K562 (cell line): ENCODE measurements around the gene OSBPL7. TPM values are rescaled to one million over a fixed set of nuclear protein-coding genes. Genes with fewer than 3 reads are reported as not detected.
A peak's percentile ranks its signal among the peaks of the same experiment; 100 is the strongest.

ENCODE experiments used
- ATAC-seq: fragments of 200-7000 bp; cut with Tn5 transposase; 3 replicates; pipeline ENCODE4 v1.9.1; 2020; ENCODE audit warnings: moderate library complexity
- BruUV-seq: library from RNA; stranded (reverse); fragments of 400-500 nt; replicated peaks from 2 replicates; lab custom pipeline; 2021; lab: Mats Ljungman, UMichigan
- CTCF ChIA-PET: fragments of 300-600 bp; formaldehyde crosslinking; extraction: SDS; loops from one replicate; lab custom pipeline; 2021; ENCODE audit warnings: low intra/inter-chr PET ratio; lab: Yijun Ruan, JAX
- POLR2A ChIA-PET: fragments of 300-600, 350-650 bp; sonication (Branson Sonifier 250); formaldehyde crosslinking; extraction: SDS; loops from one replicate; lab custom pipeline; 2021; ENCODE audit warnings: antibody characterized with exemption, inconsistent platforms; lab: Yijun Ruan, JAX
- DNase-seq, 4 experiments: peaks; one replicate each; pipeline versions ENCODE4 v3.0.0 to v3.0.0-alpha.2; 2011 to 2018; ENCODE audit warnings: low spot score in 3 of 4, mixed read lengths in 3 of 4; ENCODE audit errors: extremely low read depth in 1 of 4
- FAIRE-seq: peaks from 2 replicates; lab custom pipeline; 2011; peaks lifted over from hg19 to GRCh38; lab: Jason Lieb, UNC
- H2AFZ ChIP-seq: 2 replicates; pipeline ENCODE4 v1.6.0; 2011; ENCODE audit warnings: low read depth, low read length, control low read depth, inconsistent platforms
- H3K27ac ChIP-seq: fragments of 200-600 bp; 3 replicates; pipeline ENCODE4 v1.8.0; 2011; ENCODE audit warnings: low read depth, mild to moderate bottlenecking, control low read depth, inconsistent platforms, low read length, moderate library complexity, mixed read lengths; ENCODE audit errors: extremely low read depth
- H3K27me3 ChIP-seq, 2 experiments: fragments of 300-600 bp in 1 of 2; 2 replicates in 1 of 2; 3 replicates in 1 of 2; pipeline versions ENCODE4 v1.6.0 to v1.8.0; 2011; ENCODE audit warnings: inconsistent platforms in 2 of 2, low read length in 2 of 2, mild to moderate bottlenecking in 1 of 2, mixed read lengths in 1 of 2, moderate library complexity in 1 of 2; ENCODE audit not compliant: control insufficient read depth in 2 of 2, insufficient read depth in 2 of 2
- H3K36me3 ChIP-seq: fragments of 300-600 bp; 3 replicates; pipeline ENCODE4 v1.8.0; 2011; ENCODE audit warnings: mild to moderate bottlenecking, low read length, inconsistent platforms; ENCODE audit not compliant: control insufficient read depth, insufficient read depth
- H3K4me1 ChIP-seq, 2 experiments: fragments of 200-600 bp in 1 of 2; replicated peaks in 1 of 2; 2 replicates in 1 of 2; 3 replicates in 1 of 2; pipeline versions ENCODE4 v1.5.1 to v1.8.0; 2011; ENCODE audit warnings: inconsistent platforms in 2 of 2, low read length in 2 of 2, mild to moderate bottlenecking in 1 of 2, mixed read lengths in 1 of 2, moderate library complexity in 1 of 2; ENCODE audit not compliant: control insufficient read depth in 2 of 2, insufficient read depth in 2 of 2
- H3K4me2 ChIP-seq: 2 replicates; pipeline ENCODE4 v1.6.1; 2011; ENCODE audit warnings: low read length, control low read depth, inconsistent platforms, mixed read lengths; ENCODE audit not compliant: insufficient read depth
- H3K4me3 ChIP-seq: fragments of 200-600 bp; sonication (generic), shearing (Covaris generic); 2 replicates; pipeline ENCODE4 v1.5.1; 2016; ENCODE audit warnings: control low read depth, inconsistent platforms
- H3K79me2 ChIP-seq: fragments of 200-600 bp; 3 replicates; pipeline ENCODE4 v1.8.0; 2011; ENCODE audit warnings: low read length, inconsistent platforms; ENCODE audit not compliant: control insufficient read depth, insufficient read depth
- H3K9ac ChIP-seq, 2 experiments: 2 replicates each; pipeline versions ENCODE4 v1.6.0 to v1.6.1; 2011; ENCODE audit warnings: low read depth in 2 of 2, low read length in 2 of 2, control low read depth in 1 of 2, inconsistent platforms in 1 of 2, mild to moderate bottlenecking in 1 of 2, mixed read lengths in 1 of 2; ENCODE audit not compliant: insufficient read depth in 1 of 2
- H3K9me1 ChIP-seq: one replicate; pipeline ENCODE4 v1.6.0; 2011; ENCODE audit warnings: inconsistent platforms, mild to moderate bottlenecking, low read length, moderate library complexity; ENCODE audit not compliant: control insufficient read depth, insufficient read depth
- H3K9me3 ChIP-seq: replicated peaks from 2 replicates; pipeline ENCODE4 v1.5.1; 2011; ENCODE audit warnings: low read depth, low read length, inconsistent platforms; ENCODE audit not compliant: control insufficient read depth, insufficient read depth
- H4K20me1 ChIP-seq: replicated peaks from 2 replicates; pipeline ENCODE4 v1.6.1; 2011; ENCODE audit warnings: low read length, inconsistent platforms, mixed read lengths; ENCODE audit not compliant: control insufficient read depth, insufficient read depth
- BCL6 ChIP-seq: fragments of 250-450 bp; sonication (Bioruptor Pico); IDR thresholded peaks from 2 replicates; pipeline ENCODE4 v1.4.0; 2020
- BHLHE40 ChIP-seq: IDR thresholded peaks from 2 replicates; pipeline ENCODE4 v1.6.1; 2011; ENCODE audit warnings: low read length, improper control_type of control experiment
- ETV6 ChIP-seq, 3 experiments: fragments of 150-350 bp in 1 of 3; sonication (generic) in 1 of 3; formaldehyde crosslinking in 1 of 3; IDR thresholded peaks; 2 replicates each; pipeline versions ENCODE4 v1.6.1 to v1.8.0; 2014 to 2022; ENCODE audit warnings: borderline replicate concordance in 2 of 3, low read depth in 2 of 3, antibody characterized with exemption in 1 of 3, low read length in 1 of 3, mild to moderate bottlenecking in 1 of 3, missing genetic modification reagents in 1 of 3
- FOXM1 ChIP-seq, 2 experiments: fragments of 450-650 bp in 1 of 2; sonication (generic) in 1 of 2; formaldehyde crosslinking in 1 of 2; IDR thresholded peaks; 2 replicates each; pipeline versions ENCODE4 v1.6.1 to v1.9.0; 2017 to 2022; ENCODE audit warnings: low read depth in 2 of 2, mild to moderate bottlenecking in 2 of 2, missing genetic modification reagents in 1 of 2, moderate library complexity in 1 of 2
- MAFF ChIP-seq: IDR thresholded peaks from 2 replicates; pipeline ENCODE4 v1.6.1; 2012; ENCODE audit warnings: low read length, improper control_type of control experiment
- MECOM ChIP-seq: fragments of 250-450 bp; sonication (Bioruptor Pico); IDR thresholded peaks from 2 replicates; pipeline ENCODE4 v1.8.0; 2022; ENCODE audit warnings: inconsistent platforms
- NCOA6 ChIP-seq: fragments of 450-650 bp; IDR thresholded peaks from 2 replicates; pipeline ENCODE4 v1.6.1; 2017; ENCODE audit warnings: mild to moderate bottlenecking
- NKRF ChIP-seq: fragments of 450-650 bp; IDR thresholded peaks from 2 replicates; pipeline ENCODE4 v1.6.1; 2016; ENCODE audit warnings: borderline replicate concordance
- PCBP2 ChIP-seq: fragments of 200-400 bp; formaldehyde crosslinking; IDR thresholded peaks from 2 replicates; pipeline ENCODE4 v1.6.1; 2018; ENCODE audit warnings: low read length, low read depth, mild to moderate bottlenecking, moderate library complexity; ENCODE audit not compliant: poor library complexity, severe bottlenecking
- RFX1 ChIP-seq: fragments of 450-650 bp; IDR thresholded peaks from 2 replicates; pipeline ENCODE4 v1.6.1; 2016; ENCODE audit warnings: mild to moderate bottlenecking, moderate library complexity
- RNF2 ChIP-seq: sonication (generic); IDR thresholded peaks from 2 replicates; pipeline ENCODE4 v1.6.1; 2016
- SFPQ ChIP-seq: fragments of 200-400 bp; formaldehyde crosslinking; IDR thresholded peaks from 2 replicates; pipeline ENCODE4 v1.6.1; 2017; ENCODE audit warnings: mild to moderate bottlenecking, low read depth, low read length, moderate library complexity
- SUPT5H ChIP-seq: fragments of 450-650 bp; IDR thresholded peaks from 2 replicates; pipeline ENCODE4 v1.6.1; 2016
- ZBTB34 ChIP-seq: fragments of 250-450 bp; sonication (Bioruptor Pico); IDR thresholded peaks from 2 replicates; pipeline ENCODE4 v1.8.0; 2021; ENCODE audit warnings: mild to moderate bottlenecking, moderate library complexity
- ZNF695 ChIP-seq: fragments of 450-650 bp; formaldehyde crosslinking; IDR thresholded peaks from 2 replicates; pipeline ENCODE4 v1.4.0; 2020; ENCODE audit warnings: mild to moderate bottlenecking, moderate library complexity
- ZNF699 ChIP-seq: fragments of 250-450 bp; sonication (Bioruptor Pico); IDR thresholded peaks from 2 replicates; pipeline ENCODE4 v1.8.0; 2021; ENCODE audit warnings: mild to moderate bottlenecking, moderate library complexity; ENCODE audit not compliant: insufficient replicate concordance
- WGBS: fragments of 100-300 bp; shearing (Covaris generic); methylation state at CpG from one replicate; pipeline ENCODE4 v1.1.6; 2016; ENCODE audit warnings: low coverage, mixed read lengths; ENCODE audit not compliant: insufficient coverage; ENCODE audit errors: missing lambda C conversion rate; 5-methylcytosine and 5-hydroxymethylcytosine counted together
- in situ Hi-C: fragments of 300-500 bp; cut with MboI; formaldehyde crosslinking; loops from 4 replicates; pipeline ENCODE4 v1.15.0; 2018; ENCODE audit warnings: inconsistent platforms, mixed read lengths
- intact Hi-C: fragments of 100-400 bp; cut with micrococcal nuclease; formaldehyde crosslinking; loops from 2 replicates; pipeline ENCODE4 v1.14.2; 2022
- polyA plus RNA-seq, 8 experiments: library from polyadenylated mRNA; depleted of rRNA in 4 of 8; stranded (reverse) in 5 of 8; unstranded in 3 of 8; fragments of >200 nt; fragmentation: Nextera tagmentation in 2 of 8; fragmentation: Illumina TruSeq in 1 of 8; extraction: Ambion mirVana in 2 of 8; extraction: Trizol in 1 of 8; gene quantifications; 2 replicates each; pipeline versions ENCODE4 v1.2.1 to v1.2.3, GENCODE V29; 2011 to 2014; ENCODE audit warnings: inconsistent platforms in 1 of 8, missing spikeins in 1 of 8
- total RNA-seq, 7 experiments: library from RNA; depleted of rRNA in 6 of 7; stranded (reverse); fragments of >200 nt in 6 of 7; fragmentation: Illumina TruSeq in 2 of 7; extraction: Trizol in 2 of 7; gene quantifications; 2 replicates each; pipeline versions ENCODE4 v1.2.1 to v1.2.3, GENCODE V29; 2011 to 2021; ENCODE audit warnings: low replicate concordance in 1 of 7

Gene OSBPL7
- total and polyA plus RNA-seq, 9 of the 15 experiments (the other 6 are each of a cell fraction or from before 2014, with no cell fraction given), result 0.32 to 11.9 (median 5.8) TPM

DNA sequence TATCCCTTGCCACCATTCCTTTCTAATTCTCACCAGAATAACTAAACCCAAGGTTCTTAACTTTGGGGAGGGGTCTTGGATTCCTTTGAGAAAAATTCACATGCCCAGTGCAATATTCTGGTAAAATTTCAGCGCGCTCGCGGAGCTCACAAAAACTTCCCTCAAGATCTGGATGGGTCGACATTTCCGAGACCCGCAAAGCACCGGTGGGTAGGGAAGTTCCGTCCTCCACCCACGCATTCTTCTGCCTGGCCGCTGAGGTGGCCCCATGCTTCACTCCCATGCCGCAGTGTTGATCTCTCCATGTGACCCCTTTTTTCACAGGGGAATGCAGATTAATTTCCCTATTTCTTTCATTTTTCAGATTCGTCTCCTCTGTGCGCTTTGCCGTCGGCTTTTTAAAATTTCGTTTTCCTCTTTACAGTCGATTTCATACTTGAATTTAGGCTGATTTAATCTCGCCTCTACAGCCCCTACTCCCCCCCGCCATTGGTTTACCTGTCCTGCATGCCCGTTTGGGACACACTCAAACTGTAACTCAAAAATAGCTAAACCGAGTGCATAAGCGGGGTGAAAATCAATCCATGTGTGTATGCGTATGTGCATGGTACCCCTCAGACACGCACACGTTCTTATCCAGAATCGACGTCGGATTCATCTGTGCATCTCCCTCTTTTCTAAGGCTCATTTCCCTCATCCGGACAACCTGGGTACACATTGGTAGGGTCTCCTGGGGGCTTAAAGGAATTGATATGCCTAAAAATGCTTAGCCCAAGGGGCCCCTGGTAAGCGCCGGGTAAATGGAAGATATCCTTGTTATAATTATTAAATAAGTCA is 30.7 kb upstream of the OSBPL7 start:
- Histone ChIP-seq H3K9me1 (no peaks in the 10 kb centered on the region), H3K27me3 (peaks cover 0 to 2% of the 10 kb centered on the region in 2 experiments; a peak in 1 of 5 replicates), H3K4me2 (peak overlapping the region; percentile 82), H2AFZ (peak overlapping the region; percentile 79), H3K4me1 (peaks cover 33 to 37% of the 10 kb centered on the region in 2 experiments; a peak in 4 of 5 replicates), H3K4me3 (peak overlapping the region; percentile 43), H3K9me3 (no peaks in the 10 kb centered on the region), H4K20me1 (no peaks in the 10 kb centered on the region), H3K9ac (peak overlapping the region; percentile 54 to 80; a peak in 3 of 4 replicates), H3K36me3 (no peaks in the 10 kb centered on the region), H3K79me2 (peaks cover 18% of the 10 kb centered on the region), H3K27ac (peak overlapping the region; percentile 51; the same call in 2 of the 3 replicates)
- ATAC-seq, result no peak
- CTCF ChIA-PET, result interaction anchor here (1.2 kb wide), 1 partner anchor 38 kb away, joined by 3 read pairs; no protein-coding TSS in a partner anchor
- BruUV-seq, result no TSS peak
- in situ Hi-C loops (no loop called here), intact Hi-C loops (no loop called here)
- 37% methylated on average over 32 of the region's 32 CpGs for WGBS
- POLR2A ChIA-PET, result interaction anchor here (1.0 to 2.2 kb wide), 3 partner anchors 11 to 43 kb away, joined by 3 to 7 read pairs (median 3); partner anchors contain the start of gene SP2
- FAIRE-seq, result peak; percentile 86
- peak; percentile 47 to 69 (median 62) for DNase-seq
- no peak for TF ChIP-seq FOXM1 (IDR thresholded peaks at IDR 0.05; ENCODE audit: low read depth)
- no peak for TF ChIP-seq FOXM1 (CRISPR knock-in tag; IDR thresholded peaks at IDR 0.05; ENCODE audit: low read depth)
- no peak for TF ChIP-seq RFX1
- no peak for TF ChIP-seq ETV6 (IDR thresholded peaks at IDR 0.05; ENCODE audit: borderline replicate concordance in 1 of 2, low read depth in 2 of 2, low read length in 1 of 2)
- TF ChIP-seq ETV6 (CRISPR knock-in tag; IDR thresholded peaks at IDR 0.05; ENCODE audit: borderline replicate concordance), result no peak
- no peak for TF ChIP-seq SFPQ
- no peak for TF ChIP-seq MECOM
- no peak for TF ChIP-seq BCL6 (CRISPR knock-in tag)
- no peak for TF ChIP-seq SUPT5H
- TF ChIP-seq PCBP2, result no peak
- no peak for TF ChIP-seq ZBTB34 (CRISPR knock-in tag)
- TF ChIP-seq NKRF, result no peak
- no peak for TF ChIP-seq MAFF
- TF ChIP-seq ZNF699, result no peak
- no peak for TF ChIP-seq NCOA6
- no peak for TF ChIP-seq BHLHE40
- no peak for TF ChIP-seq ZNF695
- 0 out of 2 replicates have a peak, but pooled peaks have one; percentile 9 for TF ChIP-seq RNF2
